Central memory CD4-positive, alpha-beta T cell (primary cell): ENCODE measurements around the gene ZNF184.

ENCODE experiments used
- DNase-seq: peaks from one replicate; pipeline ENCODE4 v3.0.0; 2022
- total RNA-seq, 3 experiments: gene quantifications; one replicate each; lab custom pipeline; 2026; lab: John Stamatoyannopoulos, UW

Gene ZNF184
- total RNA-seq = 17.7 to 40.4 (median 28.9) reads per million in 3 experiments

- DNase-seq = peak; percentile 86
Measured at GRCh38 chr6:27472617-27473400, at the start of gene ZNF184. Gene ZNF184 (minus strand): TSS chr6:27473105. CDS start chr6:27472294, 811 bp downstream.

- DNase-seq = peak; percentile 63
Measured at GRCh38 chr6:27518881-27519795, 46.2 kb upstream of the ZNF184 start.

GRCh38 chr6:27517928-27518787 is 45.3 kb upstream of the ZNF184 start:
- DNase-seq = no peak

- DNase-seq = no peak
Measured at GRCh38 chr6:27517238-27517637, 44.3 kb upstream of the ZNF184 start.

- no peak for DNase-seq
Measured at GRCh38 chr6:27514906-27515495, 42.1 kb upstream of the ZNF184 start.

GRCh38 chr6:27512525-27512924 is 39.6 kb upstream of the ZNF184 start:
- no peak for DNase-seq

- DNase-seq = no peak
Measured at GRCh38 chr6:27507041-27507956, 34.4 kb upstream of the ZNF184 start.

- DNase-seq = peak; percentile 59
Measured at GRCh38 chr6:27505209-27506027, 32.5 kb upstream of the ZNF184 start.

GRCh38 chr6:27503436-27504030 is 30.6 kb upstream of the ZNF184 start:
- peak; percentile 72 for DNase-seq

GRCh38 chr6:27502508-27503435 is 29.9 kb upstream of the ZNF184 start:
- DNase-seq = peak; percentile 65

- DNase-seq = no peak
Measured at GRCh38 chr6:27501187-27501586, 28.3 kb upstream of the ZNF184 start.

GRCh38 chr6:27500177-27500576 is 27.3 kb upstream of the ZNF184 start:
- DNase-seq = no peak

GRCh38 chr6:27495386-27496135 is 22.7 kb upstream of the ZNF184 start:
- DNase-seq = no peak

- no peak for DNase-seq
Measured at GRCh38 chr6:27494987-27495385, 22.1 kb upstream of the ZNF184 start.

GRCh38 chr6:27494103-27494502 is 21.2 kb upstream of the ZNF184 start:
- no peak for DNase-seq

- no peak for DNase-seq
Measured at GRCh38 chr6:27492631-27493190, 19.8 kb upstream of the ZNF184 start.
